ENCODE results near the gene PPP1R14B.
A peak's percentile ranks its signal among the peaks of the same experiment; 100 is the strongest.

The PPP1R14B gene

GRCh38 chr11:64250415-64251015, 3.8 kb upstream of the PPP1R14B start:
- peak overlapping the region in 6 of 7 experiments; percentile 55 to 91 (median 78) for H3K4me3 ChIP-seq
- H3K27ac ChIP-seq = peak overlapping the region in 10 of 21 experiments; percentile 8 to 85 (median 68)

- no peak overlapping the region for H3K4me3 ChIP-seq
- H3K27ac ChIP-seq = no peak overlapping the region
Measured at GRCh38 chr11:64249563-64250414, 3.0 kb upstream of the PPP1R14B start.

GRCh38 chr11:64249038-64249437, 2.3 kb upstream of the PPP1R14B start:
- H3K27ac ChIP-seq = no peak overlapping the region
- H3K4me3 ChIP-seq = no peak overlapping the region

- no peak overlapping the region for H3K4me3 ChIP-seq
- H3K27ac ChIP-seq = no peak overlapping the region
Measured at GRCh38 chr11:64248578-64248977, 1.8 kb upstream of the PPP1R14B start.

- Histone ChIP-seq H3K4me3 (peak overlapping the region; percentile 43 to 80 (median 69)), H3K27ac (peak overlapping the region in 19 of 21 experiments; percentile 66 to 97 (median 87))
Measured at GRCh38 chr11:64247729-64248531, 1.2 kb upstream of the PPP1R14B start.

GRCh38 chr11:64246621-64246870, 197 bp downstream of the PPP1R14B start:
- Histone ChIP-seq H3K4me3 (peak overlapping the region; percentile 55 to 80 (median 69)), H3K27ac (peak overlapping the region; percentile 84 to 98 (median 92))

GRCh38 chr11:64245797-64246620, 734 bp downstream of the PPP1R14B start:
- Histone ChIP-seq H3K27ac (peak overlapping the region; percentile 84 to 98 (median 92)), H3K4me3 (peak overlapping the region; percentile 55 to 80 (median 69))

- Histone ChIP-seq H3K27ac (peak overlapping the region; percentile 84 to 98 (median 92)), H3K4me3 (peak overlapping the region; percentile 55 to 80 (median 69))
Measured at GRCh38 chr11:64245401-64245796, 1.3 kb downstream of the PPP1R14B start.

- Histone ChIP-seq H3K4me3 (peak overlapping the region; percentile 55 to 80 (median 69)), H3K27ac (peak overlapping the region; percentile 84 to 98 (median 92))
Measured at GRCh38 chr11:64244966-64245365, 1.8 kb downstream of the PPP1R14B start.

GRCh38 chr11:64244107-64244506, 2.6 kb downstream of the PPP1R14B start:
- H3K27ac ChIP-seq = peak overlapping the region in 11 of 21 experiments; percentile 12 to 97 (median 93)
- H3K4me3 ChIP-seq = no peak overlapping the region

GRCh38 chr11:64243236-64243854, 3.4 kb downstream of the PPP1R14B start:
- peak overlapping the region in 17 of 21 experiments; percentile 12 to 99 (median 97) for H3K27ac ChIP-seq
- no peak overlapping the region for H3K4me3 ChIP-seq

- peak overlapping the region; percentile 78 to 99 (median 98) for H3K27ac ChIP-seq
- H3K4me3 ChIP-seq = peak overlapping the region; percentile 65 to 100 (median 83)
Measured at GRCh38 chr11:64241491-64242374, 5.0 kb downstream of the PPP1R14B start.

- peak overlapping the region; percentile 65 to 100 (median 83) for H3K4me3 ChIP-seq
Measured at GRCh38 chr11:64241241-64241490, 5.6 kb downstream of the PPP1R14B start.

GRCh38 chr11:64240435-64241240, 6.1 kb downstream of the PPP1R14B start, which contains the start of gene FKBP2:
Gene FKBP2 (plus strand): TSS chr11:64241095. CDS start chr11:64242388, 1,293 bp downstream.
- H3K4me3 ChIP-seq = peak within 1 kb of the TSS; percentile 65 to 100 (median 83)
- H3K27ac ChIP-seq = peak within 1 kb of the TSS; percentile 78 to 99 (median 98)

More at GRCh38 chr11:64241241-64241490, 5.6 kb downstream of the PPP1R14B start:
- peak overlapping the region; percentile 41 to 99 (median 98) for H3K27ac ChIP-seq

GRCh38 chr11:64239662-64240434, 6.9 kb downstream of the PPP1R14B start:
- peak overlapping the region in 4 of 7 experiments; percentile 74 to 100 (median 86) for H3K4me3 ChIP-seq
- peak overlapping the region; percentile 57 to 99 (median 97) for H3K27ac ChIP-seq

- H3K4me3 ChIP-seq = no peak overlapping the region
- H3K27ac ChIP-seq = peak overlapping the region in 17 of 21 experiments; percentile 69 to 99 (median 98)
Measured at GRCh38 chr11:64238999-64239398, 7.7 kb downstream of the PPP1R14B start.

Measured in skin epidermis (tissue), 12 donors.